HCT116 (cell line): Measurements from ENCODE around the gene EPHB2.

Source experiments
- EZH2 ChIP-seq: fragments of 200-600 bp; sonication (generic); IDR thresholded peaks from 2 replicates; pipeline ENCODE4 v1.6.1; 2017; ENCODE audit warnings: antibody characterized with exemption, mixed run types
- FOSL1 ChIP-seq: IDR thresholded peaks from 2 replicates; pipeline ENCODE4 v1.6.1; 2012; ENCODE audit warnings: low read depth
- POLR2A ChIP-seq: IDR thresholded peaks from 2 replicates; pipeline ENCODE4 v1.7.0; 2011; ENCODE audit warnings: borderline replicate concordance; ENCODE audit not compliant: insufficient read depth, insufficient read length; ENCODE audit errors: extremely low read depth
- POLR2AphosphoS5 ChIP-seq: IDR thresholded peaks from 2 replicates; pipeline ENCODE4 v1.6.1; 2011; ENCODE audit warnings: mild to moderate bottlenecking, low read depth, low read length, moderate library complexity
- RAD21 ChIP-seq: IDR thresholded peaks from 2 replicates; pipeline ENCODE4 v1.6.1; 2012; ENCODE audit warnings: low read depth, mild to moderate bottlenecking
- SIN3A ChIP-seq: IDR thresholded peaks from 2 replicates; pipeline ENCODE4 v1.6.1; 2012; ENCODE audit warnings: low read depth
- SRF ChIP-seq: IDR thresholded peaks from 2 replicates; pipeline ENCODE4 v1.6.1; 2012; ENCODE audit warnings: low read depth
- TCF7L2 ChIP-seq: IDR thresholded peaks from 2 replicates; pipeline ENCODE4 v1.7.0; 2011; ENCODE audit warnings: borderline replicate concordance, inconsistent platforms; ENCODE audit not compliant: insufficient read depth, insufficient read length; ENCODE audit errors: extremely low read depth
- ZFX ChIP-seq: fragments of 450-650 bp; IDR thresholded peaks from 2 replicates; pipeline ENCODE4 v1.6.1; 2017
- TF ChIP-seq, protein P1 (sequence below), 3 experiments: fragments of 200-600 bp in 1 of 3; sonication (generic) in 1 of 3; IDR thresholded peaks in 2 of 3; conservative IDR thresholded peaks in 1 of 3; 2 replicates each; pipeline ENCODE4 v1.5.1; 2012 to 2017; ENCODE audit warnings: low read depth in 2 of 3, low read length in 2 of 3, antibody characterized with exemption in 1 of 3, borderline replicate concordance in 1 of 3, control low read depth in 1 of 3, mild to moderate bottlenecking in 1 of 3, mixed read lengths in 1 of 3, mixed run types in 1 of 3, moderate library complexity in 1 of 3; ENCODE audit not compliant: insufficient read depth in 1 of 3
- TF ChIP-seq, protein P2 (sequence below): IDR thresholded peaks from 2 replicates; pipeline ENCODE4 v1.6.1; 2012

DNA sequence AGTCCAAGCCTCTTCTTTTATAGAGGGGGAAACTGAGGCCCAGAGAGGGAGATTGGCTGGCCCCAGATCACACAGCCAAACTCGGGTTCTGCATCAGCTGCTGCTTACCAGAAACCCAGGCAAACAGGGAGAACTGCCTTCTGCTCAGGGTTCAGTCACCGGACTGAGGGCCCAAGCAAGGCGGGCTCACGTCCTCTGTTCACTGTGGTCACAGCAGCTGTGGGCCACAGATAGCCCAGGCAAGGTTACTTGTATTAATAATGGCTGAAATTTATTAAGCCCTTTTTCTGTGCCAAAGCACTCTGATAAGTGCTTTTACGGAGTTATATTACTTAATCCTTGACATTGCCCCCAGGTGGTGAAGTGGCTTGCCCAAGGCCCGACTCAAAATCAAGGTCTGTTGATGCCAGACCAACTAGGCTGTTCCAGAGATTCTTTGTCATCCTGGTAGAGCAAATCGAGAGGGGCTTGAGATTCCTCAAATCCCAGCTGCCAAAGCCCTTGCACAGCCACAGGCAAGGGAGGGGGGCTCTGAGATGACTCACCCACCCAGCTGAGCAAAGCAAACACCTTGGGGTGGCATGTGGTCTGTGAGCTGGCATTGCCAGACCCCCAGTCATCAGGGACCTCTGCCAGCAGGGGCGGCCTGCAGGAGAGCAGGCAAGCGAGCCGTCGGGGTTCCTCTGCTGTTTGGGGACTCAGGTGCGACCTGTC is 36.5 kb downstream of the EPHB2 start:
- TF ChIP-seq, protein P1, sequence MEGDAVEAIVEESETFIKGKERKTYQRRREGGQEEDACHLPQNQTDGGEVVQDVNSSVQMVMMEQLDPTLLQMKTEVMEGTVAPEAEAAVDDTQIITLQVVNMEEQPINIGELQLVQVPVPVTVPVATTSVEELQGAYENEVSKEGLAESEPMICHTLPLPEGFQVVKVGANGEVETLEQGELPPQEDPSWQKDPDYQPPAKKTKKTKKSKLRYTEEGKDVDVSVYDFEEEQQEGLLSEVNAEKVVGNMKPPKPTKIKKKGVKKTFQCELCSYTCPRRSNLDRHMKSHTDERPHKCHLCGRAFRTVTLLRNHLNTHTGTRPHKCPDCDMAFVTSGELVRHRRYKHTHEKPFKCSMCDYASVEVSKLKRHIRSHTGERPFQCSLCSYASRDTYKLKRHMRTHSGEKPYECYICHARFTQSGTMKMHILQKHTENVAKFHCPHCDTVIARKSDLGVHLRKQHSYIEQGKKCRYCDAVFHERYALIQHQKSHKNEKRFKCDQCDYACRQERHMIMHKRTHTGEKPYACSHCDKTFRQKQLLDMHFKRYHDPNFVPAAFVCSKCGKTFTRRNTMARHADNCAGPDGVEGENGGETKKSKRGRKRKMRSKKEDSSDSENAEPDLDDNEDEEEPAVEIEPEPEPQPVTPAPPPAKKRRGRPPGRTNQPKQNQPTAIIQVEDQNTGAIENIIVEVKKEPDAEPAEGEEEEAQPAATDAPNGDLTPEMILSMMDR (IDR thresholded peaks at IDR 0.05 in 2 of 3, conservative IDR thresholded peaks at IDR 0.05 in 1 of 3; ENCODE audit: borderline replicate concordance in 1 of 3, insufficient read depth in 1 of 3, low read depth in 2 of 3, low read length in 2 of 3), result no peak
- TF ChIP-seq, protein P2, sequence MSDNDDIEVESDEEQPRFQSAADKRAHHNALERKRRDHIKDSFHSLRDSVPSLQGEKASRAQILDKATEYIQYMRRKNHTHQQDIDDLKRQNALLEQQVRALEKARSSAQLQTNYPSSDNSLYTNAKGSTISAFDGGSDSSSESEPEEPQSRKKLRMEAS, result no peak
- no peak for TF ChIP-seq EZH2
- TF ChIP-seq RAD21, result no peak
- no peak for TF ChIP-seq TCF7L2
- TF ChIP-seq ZFX, result no peak
- TF ChIP-seq POLR2A, result no peak
- TF ChIP-seq SRF, result no peak
- TF ChIP-seq POLR2AphosphoS5, result no peak
- TF ChIP-seq SIN3A, result no peak
- 0 out of 2 replicates have a peak, but pooled peaks have one; percentile 24 for TF ChIP-seq FOSL1
